GM12878 (cell line): Measurements from ENCODE around the gene PLXDC1. TPM values are rescaled to one million over a fixed set of nuclear protein-coding genes. Genes with fewer than 3 reads are reported as not detected.

Experiments used
- ATAC-seq: fragments of 200-7000 bp; cut with Tn5 transposase; 3 replicates; pipeline ENCODE4 v1.9.1; 2020; ENCODE audit warnings: mild to moderate bottlenecking, moderate library complexity
- BruUV-seq: library from RNA; stranded (reverse); fragments of 400-500 nt; replicated peaks from 2 replicates; lab custom pipeline; 2021; lab: Mats Ljungman, UMichigan
- CTCF ChIA-PET: fragments of 300-600 bp; sonication (Branson Sonifier 250); formaldehyde crosslinking; extraction: SDS; loops from one replicate; lab custom pipeline; 2021; ENCODE audit warnings: inconsistent platforms; lab: Yijun Ruan, JAX
- POLR2A ChIA-PET: fragments of 350-600 bp; formaldehyde crosslinking; extraction: SDS; loops from one replicate; lab custom pipeline; 2021; ENCODE audit warnings: inconsistent platforms; lab: Charles Lee
- RAD21 ChIA-PET: fragments of 300-600 bp; sonication (Branson Sonifier 250); formaldehyde crosslinking; loops from one replicate; lab custom pipeline; 2023; ENCODE audit warnings: antibody characterized with exemption; ENCODE audit not compliant: unreplicated experiment; lab: Charles Lee
- SMC1A ChIA-PET: fragments of 300-600 bp; sonication (Branson Sonifier 250); formaldehyde crosslinking; loops from one replicate; lab custom pipeline; 2023; ENCODE audit not compliant: unreplicated experiment, uncharacterized antibody; lab: Charles Lee
- DNase-seq: peaks from one replicate; pipeline ENCODE4 v3.0.0-alpha.2; 2011; ENCODE audit warnings: low read depth, low spot score
- FAIRE-seq: peaks from 3 replicates; lab custom pipeline; 2011; peaks lifted over from hg19 to GRCh38; lab: Jason Lieb, UNC
- H2AFZ ChIP-seq: 2 replicates; pipeline ENCODE4 v1.6.0; 2011; ENCODE audit warnings: low read depth, low read length, control low read depth; ENCODE audit not compliant: control insufficient read depth
- H3K27ac ChIP-seq: 2 replicates; pipeline ENCODE4 v1.5.1; 2011; ENCODE audit warnings: control low read depth; ENCODE audit not compliant: control insufficient read depth, insufficient read depth
- H3K27me3 ChIP-seq, 2 experiments: replicated peaks in 1 of 2; 2 replicates each; pipeline versions ENCODE4 v1.6.0 to v1.6.1; 2011; ENCODE audit warnings: low read length in 1 of 2; ENCODE audit not compliant: control insufficient read depth in 2 of 2, insufficient read depth in 2 of 2
- H3K36me3 ChIP-seq, 2 experiments: 2 replicates each; pipeline ENCODE4 v1.5.1; 2011; ENCODE audit warnings: low read length in 1 of 2; ENCODE audit not compliant: control insufficient read depth in 2 of 2, insufficient read depth in 2 of 2
- H3K4me1 ChIP-seq: 2 replicates; pipeline ENCODE4 v1.6.1; 2011; ENCODE audit warnings: mild to moderate bottlenecking, low read length, moderate library complexity, mixed read lengths; ENCODE audit not compliant: control insufficient read depth, insufficient read depth
- H3K4me2 ChIP-seq: 2 replicates; pipeline ENCODE4 v1.6.0; 2011; ENCODE audit warnings: control low read depth; ENCODE audit not compliant: control insufficient read depth, insufficient read depth
- H3K4me3 ChIP-seq: fragments of 200-600 bp; sonication (generic); 2 replicates; pipeline ENCODE4 v1.5.1; 2016
- H3K79me2 ChIP-seq: 2 replicates; pipeline ENCODE4 v1.6.0; 2011; ENCODE audit warnings: low read length; ENCODE audit not compliant: control insufficient read depth, insufficient read depth
- H3K9ac ChIP-seq: 2 replicates; pipeline ENCODE4 v1.8.0; 2011; ENCODE audit warnings: low read length, control low read depth, mixed read lengths; ENCODE audit not compliant: control insufficient read depth, insufficient read depth
- H3K9me3 ChIP-seq: replicated peaks from 3 replicates; pipeline ENCODE4 v1.5.1; 2011; ENCODE audit warnings: mild to moderate bottlenecking, low read length; ENCODE audit not compliant: control insufficient read depth, insufficient read depth
- H4K20me1 ChIP-seq: 2 replicates; pipeline ENCODE4 v1.6.0; 2011; ENCODE audit not compliant: control insufficient read depth, insufficient read depth
- POLR2AphosphoS2 ChIP-seq: IDR thresholded peaks from 2 replicates; pipeline ENCODE4 v1.6.1; 2011; ENCODE audit warnings: low read depth, mild to moderate bottlenecking, low read length, improper control_type of control experiment, moderate library complexity
- SMC3 ChIP-seq: IDR thresholded peaks from 2 replicates; pipeline ENCODE4 v1.6.1; 2011; ENCODE audit warnings: low read length, improper control_type of control experiment, borderline replicate concordance
- STAT1 ChIP-seq: fragments of 450-650 bp; conservative IDR thresholded peaks from 2 replicates; pipeline ENCODE4 v1.6.1; 2014; ENCODE audit warnings: antibody characterized with exemption, mild to moderate bottlenecking
- ZBED1 ChIP-seq: IDR thresholded peaks from 2 replicates; pipeline ENCODE4 v1.6.1; 2016; ENCODE audit warnings: borderline replicate concordance
- ZNF622 ChIP-seq: fragments of 450-650 bp; IDR thresholded peaks from 2 replicates; pipeline ENCODE4 v1.6.1; 2017; ENCODE audit warnings: mild to moderate bottlenecking, inconsistent platforms
- WGBS: methylation state at CpG from one replicate; pipeline ENCODE4 v1.1.6; 2016; ENCODE audit warnings: low lambda C conversion rate; ENCODE audit not compliant: insufficient replicate concordance, insufficient coverage; ENCODE audit errors: missing lambda C conversion rate; 5-methylcytosine and 5-hydroxymethylcytosine counted together
- in situ Hi-C: fragments of 300-500 bp; cut with MboI; formaldehyde crosslinking; loops from 9 replicates; pipeline ENCODE4 v1.14.3; 2018; ENCODE audit warnings: mixed read lengths
- intact Hi-C: fragments of 100-400 bp; cut with micrococcal nuclease; formaldehyde crosslinking; loops from one replicate; pipeline ENCODE4 v1.14.2; 2022; ENCODE audit not compliant: unreplicated experiment
- polyA plus RNA-seq, 11 experiments: library from polyadenylated mRNA; depleted of rRNA in 4 of 11; unstranded in 6 of 11; stranded (reverse) in 5 of 11; fragments of >200 nt; fragmentation: Nextera tagmentation in 4 of 11; fragmentation: Illumina TruSeq in 1 of 11; extraction: Ambion mirVana in 4 of 11; extraction: Trizol in 1 of 11; gene quantifications; 1 replicate in 1 of 11; 2 replicates in 10 of 11; pipeline versions ENCODE4 v1.2.1 to v1.2.3, GENCODE V29; 2011 to 2016; ENCODE audit warnings: inconsistent platforms in 2 of 11, missing spikeins in 2 of 11, low read depth in 1 of 11
- total RNA-seq, 4 experiments: library from RNA; depleted of rRNA in 3 of 4; stranded (reverse); fragments of >200 nt in 3 of 4; fragmentation: Illumina TruSeq in 1 of 4; extraction: Trizol in 1 of 4; gene quantifications; 2 replicates each; pipeline versions ENCODE4 v1.2.1 to v1.2.3, GENCODE V29; 2013 to 2021
- TF ChIP-seq, protein P1 (sequence below): fragments of 450-650 bp; formaldehyde crosslinking; IDR thresholded peaks from 2 replicates; pipeline ENCODE4 v1.4.0; 2022; ENCODE audit warnings: mild to moderate bottlenecking, moderate library complexity
- TF ChIP-seq, protein P2 (sequence below): fragments of 450-650 bp; formaldehyde crosslinking; IDR thresholded peaks from 2 replicates; pipeline ENCODE4 v1.4.0; 2020; ENCODE audit warnings: mild to moderate bottlenecking, moderate library complexity
- TF ChIP-seq, protein P3 (sequence below): IDR thresholded peaks from 2 replicates; pipeline ENCODE4 v1.6.1; 2012; ENCODE audit warnings: low read length, inconsistent platforms
- TF ChIP-seq, protein P4 (sequence below): fragments of 450-650 bp; IDR thresholded peaks from 2 replicates; pipeline ENCODE4 v1.6.1; 2018; ENCODE audit warnings: borderline replicate concordance, mild to moderate bottlenecking; ENCODE audit not compliant: partially characterized antibody
- TF ChIP-seq, protein P5 (sequence below): fragments of 450-650 bp; IDR thresholded peaks from 2 replicates; pipeline ENCODE4 v1.6.1; 2017; ENCODE audit warnings: mild to moderate bottlenecking, low read depth, inconsistent platforms; ENCODE audit not compliant: poor library complexity, severe bottlenecking

The PLXDC1 gene
- total and polyA plus RNA-seq, 10 of the 15 experiments (the other 5 are each of a cell fraction or from before 2014, with no cell fraction given), result 0.03 to 0.30 (median 0.22) TPM; not detected in 7

DNA sequence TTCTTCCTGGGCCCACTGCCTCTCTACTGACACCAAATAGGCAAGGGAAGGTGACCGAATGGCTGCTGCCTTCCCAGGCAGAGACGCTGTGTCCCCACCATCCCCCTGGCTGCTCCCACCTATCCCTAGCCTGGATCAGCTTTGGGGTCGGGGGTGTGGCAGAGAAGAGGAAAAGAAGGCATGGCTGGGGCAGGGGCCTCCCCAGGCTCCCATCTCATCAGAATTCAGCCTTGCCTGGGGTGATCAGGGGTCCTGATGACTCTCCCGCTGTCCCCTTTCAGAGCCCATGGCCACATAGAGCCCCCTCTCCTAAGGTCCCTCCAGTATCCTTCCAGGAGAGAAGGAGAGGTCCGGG is 665 bp downstream of the PLXDC1 start:
- intact Hi-C loops, result loop anchor here (5.0 kb wide), 3 partner anchors 92 to 353 kb away; partner anchors contain the start of gene PIP4K2B
- no peak for FAIRE-seq
- H2AFZ ChIP-seq, result no peak overlapping the region
- H3K36me3 ChIP-seq, result no peaks in the 10 kb centered on the region
- BruUV-seq, result no TSS peak
- H3K9me3 ChIP-seq, result no peaks in the 10 kb centered on the region
- ChIA-PET RAD21 (no interaction called here), SMC1A (interaction anchor here (4.2 kb wide), 1 partner anchor 167 kb away, joined by 117 read pairs; no protein-coding TSS in a partner anchor), CTCF (interaction anchor here (1.4 to 5.9 kb wide), 4 partner anchors 15 to 226 kb away, joined by 5 to 208 read pairs (median 80); partner anchors contain the start of gene ARL5C), POLR2A (no interaction called here)
- H4K20me1 ChIP-seq, result no peaks in the 10 kb centered on the region
- H3K27ac ChIP-seq, result no peak overlapping the region
- H3K27me3 ChIP-seq, result peaks cover 5 to 13% of the 10 kb centered on the region in 2 experiments
- 0% methylated on average over 5 of the region's 5 CpGs for WGBS
- no peak overlapping the region for H3K4me3 ChIP-seq
- H3K4me2 ChIP-seq, result no peak overlapping the region
- DNase-seq, result no peak
- ATAC-seq, result no peak
- H3K4me1 ChIP-seq, result peaks cover 8% of the 10 kb centered on the region
- no peak overlapping the region for H3K9ac ChIP-seq
- in situ Hi-C loops, result loop anchor here (5.0 to 10.0 kb wide), 2 partner anchors 163 to 396 kb away; partner anchors contain the start of gene PSMB3
- no peaks in the 10 kb centered on the region for H3K79me2 ChIP-seq
- TF ChIP-seq, protein P1, sequence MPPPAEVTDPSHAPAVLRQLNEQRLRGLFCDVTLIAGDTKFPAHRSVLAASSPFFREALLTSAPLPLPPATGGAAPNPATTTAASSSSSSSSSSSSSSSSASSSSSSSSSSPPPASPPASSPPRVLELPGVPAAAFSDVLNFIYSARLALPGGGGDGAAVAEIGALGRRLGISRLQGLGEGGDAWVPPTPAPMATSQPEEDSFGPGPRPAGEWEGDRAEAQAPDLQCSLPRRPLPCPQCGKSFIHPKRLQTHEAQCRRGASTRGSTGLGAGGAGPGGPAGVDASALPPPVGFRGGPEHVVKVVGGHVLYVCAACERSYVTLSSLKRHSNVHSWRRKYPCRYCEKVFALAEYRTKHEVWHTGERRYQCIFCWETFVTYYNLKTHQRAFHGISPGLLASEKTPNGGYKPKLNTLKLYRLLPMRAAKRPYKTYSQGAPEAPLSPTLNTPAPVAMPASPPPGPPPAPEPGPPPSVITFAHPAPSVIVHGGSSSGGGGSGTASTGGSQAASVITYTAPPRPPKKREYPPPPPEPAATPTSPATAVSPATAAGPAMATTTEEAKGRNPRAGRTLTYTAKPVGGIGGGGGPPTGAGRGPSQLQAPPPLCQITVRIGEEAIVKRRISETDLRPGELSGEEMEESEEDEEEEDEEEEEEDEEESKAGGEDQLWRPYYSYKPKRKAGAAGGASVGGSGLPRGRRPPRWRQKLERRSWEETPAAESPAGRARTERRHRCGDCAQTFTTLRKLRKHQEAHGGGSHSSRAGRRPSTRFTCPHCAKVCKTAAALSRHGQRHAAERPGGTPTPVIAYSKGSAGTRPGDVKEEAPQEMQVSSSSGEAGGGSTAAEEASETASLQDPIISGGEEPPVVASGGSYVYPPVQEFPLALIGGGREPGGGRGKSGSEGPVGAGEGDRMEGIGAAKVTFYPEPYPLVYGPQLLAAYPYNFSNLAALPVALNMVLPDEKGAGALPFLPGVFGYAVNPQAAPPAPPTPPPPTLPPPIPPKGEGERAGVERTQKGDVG, result no peak
- TF ChIP-seq POLR2AphosphoS2 (no peak), ZBED1 (no peak), STAT1 (no peak), SMC3 (no peak), ZNF622 (no peak)
- TF ChIP-seq, protein P2, sequence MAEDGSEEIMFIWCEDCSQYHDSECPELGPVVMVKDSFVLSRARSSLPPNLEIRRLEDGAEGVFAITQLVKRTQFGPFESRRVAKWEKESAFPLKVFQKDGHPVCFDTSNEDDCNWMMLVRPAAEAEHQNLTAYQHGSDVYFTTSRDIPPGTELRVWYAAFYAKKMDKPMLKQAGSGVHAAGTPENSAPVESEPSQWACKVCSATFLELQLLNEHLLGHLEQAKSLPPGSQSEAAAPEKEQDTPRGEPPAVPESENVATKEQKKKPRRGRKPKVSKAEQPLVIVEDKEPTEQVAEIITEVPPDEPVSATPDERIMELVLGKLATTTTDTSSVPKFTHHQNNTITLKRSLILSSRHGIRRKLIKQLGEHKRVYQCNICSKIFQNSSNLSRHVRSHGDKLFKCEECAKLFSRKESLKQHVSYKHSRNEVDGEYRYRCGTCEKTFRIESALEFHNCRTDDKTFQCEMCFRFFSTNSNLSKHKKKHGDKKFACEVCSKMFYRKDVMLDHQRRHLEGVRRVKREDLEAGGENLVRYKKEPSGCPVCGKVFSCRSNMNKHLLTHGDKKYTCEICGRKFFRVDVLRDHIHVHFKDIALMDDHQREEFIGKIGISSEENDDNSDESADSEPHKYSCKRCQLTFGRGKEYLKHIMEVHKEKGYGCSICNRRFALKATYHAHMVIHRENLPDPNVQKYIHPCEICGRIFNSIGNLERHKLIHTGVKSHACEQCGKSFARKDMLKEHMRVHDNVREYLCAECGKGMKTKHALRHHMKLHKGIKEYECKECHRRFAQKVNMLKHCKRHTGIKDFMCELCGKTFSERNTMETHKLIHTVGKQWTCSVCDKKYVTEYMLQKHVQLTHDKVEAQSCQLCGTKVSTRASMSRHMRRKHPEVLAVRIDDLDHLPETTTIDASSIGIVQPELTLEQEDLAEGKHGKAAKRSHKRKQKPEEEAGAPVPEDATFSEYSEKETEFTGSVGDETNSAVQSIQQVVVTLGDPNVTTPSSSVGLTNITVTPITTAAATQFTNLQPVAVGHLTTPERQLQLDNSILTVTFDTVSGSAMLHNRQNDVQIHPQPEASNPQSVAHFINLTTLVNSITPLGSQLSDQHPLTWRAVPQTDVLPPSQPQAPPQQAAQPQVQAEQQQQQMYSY (CRISPR knock-in tag), result no peak
- TF ChIP-seq, protein P3, sequence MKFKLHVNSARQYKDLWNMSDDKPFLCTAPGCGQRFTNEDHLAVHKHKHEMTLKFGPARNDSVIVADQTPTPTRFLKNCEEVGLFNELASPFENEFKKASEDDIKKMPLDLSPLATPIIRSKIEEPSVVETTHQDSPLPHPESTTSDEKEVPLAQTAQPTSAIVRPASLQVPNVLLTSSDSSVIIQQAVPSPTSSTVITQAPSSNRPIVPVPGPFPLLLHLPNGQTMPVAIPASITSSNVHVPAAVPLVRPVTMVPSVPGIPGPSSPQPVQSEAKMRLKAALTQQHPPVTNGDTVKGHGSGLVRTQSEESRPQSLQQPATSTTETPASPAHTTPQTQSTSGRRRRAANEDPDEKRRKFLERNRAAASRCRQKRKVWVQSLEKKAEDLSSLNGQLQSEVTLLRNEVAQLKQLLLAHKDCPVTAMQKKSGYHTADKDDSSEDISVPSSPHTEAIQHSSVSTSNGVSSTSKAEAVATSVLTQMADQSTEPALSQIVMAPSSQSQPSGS, result no peak
- TF ChIP-seq, protein P4, sequence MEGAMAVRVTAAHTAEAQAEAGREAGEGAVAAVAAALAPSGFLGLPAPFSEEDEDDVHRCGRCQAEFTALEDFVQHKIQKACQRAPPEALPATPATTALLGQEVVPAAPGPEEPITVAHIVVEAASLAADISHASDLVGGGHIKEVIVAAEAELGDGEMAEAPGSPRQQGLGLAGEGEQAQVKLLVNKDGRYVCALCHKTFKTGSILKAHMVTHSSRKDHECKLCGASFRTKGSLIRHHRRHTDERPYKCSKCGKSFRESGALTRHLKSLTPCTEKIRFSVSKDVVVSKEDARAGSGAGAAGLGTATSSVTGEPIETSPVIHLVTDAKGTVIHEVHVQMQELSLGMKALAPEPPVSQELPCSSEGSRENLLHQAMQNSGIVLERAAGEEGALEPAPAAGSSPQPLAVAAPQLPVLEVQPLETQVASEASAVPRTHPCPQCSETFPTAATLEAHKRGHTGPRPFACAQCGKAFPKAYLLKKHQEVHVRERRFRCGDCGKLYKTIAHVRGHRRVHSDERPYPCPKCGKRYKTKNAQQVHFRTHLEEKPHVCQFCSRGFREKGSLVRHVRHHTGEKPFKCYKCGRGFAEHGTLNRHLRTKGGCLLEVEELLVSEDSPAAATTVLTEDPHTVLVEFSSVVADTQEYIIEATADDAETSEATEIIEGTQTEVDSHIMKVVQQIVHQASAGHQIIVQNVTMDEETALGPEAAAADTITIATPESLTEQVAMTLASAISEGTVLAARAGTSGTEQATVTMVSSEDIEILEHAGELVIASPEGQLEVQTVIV, result no peak
- TF ChIP-seq, protein P5, sequence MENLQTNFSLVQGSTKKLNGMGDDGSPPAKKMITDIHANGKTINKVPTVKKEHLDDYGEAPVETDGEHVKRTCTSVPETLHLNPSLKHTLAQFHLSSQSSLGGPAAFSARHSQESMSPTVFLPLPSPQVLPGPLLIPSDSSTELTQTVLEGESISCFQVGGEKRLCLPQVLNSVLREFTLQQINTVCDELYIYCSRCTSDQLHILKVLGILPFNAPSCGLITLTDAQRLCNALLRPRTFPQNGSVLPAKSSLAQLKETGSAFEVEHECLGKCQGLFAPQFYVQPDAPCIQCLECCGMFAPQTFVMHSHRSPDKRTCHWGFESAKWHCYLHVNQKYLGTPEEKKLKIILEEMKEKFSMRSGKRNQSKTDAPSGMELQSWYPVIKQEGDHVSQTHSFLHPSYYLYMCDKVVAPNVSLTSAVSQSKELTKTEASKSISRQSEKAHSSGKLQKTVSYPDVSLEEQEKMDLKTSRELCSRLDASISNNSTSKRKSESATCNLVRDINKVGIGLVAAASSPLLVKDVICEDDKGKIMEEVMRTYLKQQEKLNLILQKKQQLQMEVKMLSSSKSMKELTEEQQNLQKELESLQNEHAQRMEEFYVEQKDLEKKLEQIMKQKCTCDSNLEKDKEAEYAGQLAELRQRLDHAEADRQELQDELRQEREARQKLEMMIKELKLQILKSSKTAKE, result no peak
